HepG2 (cell line): ENCODE results near the gene IL22RA1. TPM values are rescaled to one million over a fixed set of nuclear protein-coding genes. Genes with fewer than 3 reads are reported as not detected.

Experiments used
- CREB1 ChIP-seq, 2 experiments: fragments of 450-650 bp in 1 of 2; IDR thresholded peaks; 2 replicates each; pipeline ENCODE4 v1.6.1; 2016 to 2017; ENCODE audit warnings: control low read depth in 1 of 2, mild to moderate bottlenecking in 1 of 2, missing compliant biosample characterization in 1 of 2, missing genetic modification characterization in 1 of 2
- EHMT2 ChIP-seq: fragments of 200-600 bp; sonication (generic); IDR thresholded peaks from 2 replicates; pipeline ENCODE4 v1.7.0; 2017; ENCODE audit warnings: antibody characterized with exemption, low read depth, low read length, borderline replicate concordance
- GPN1 ChIP-seq: sonication (generic); formaldehyde crosslinking; IDR thresholded peaks from 2 replicates; pipeline ENCODE4 v1.5.1; 2020; ENCODE audit warnings: missing genetic modification reagents, borderline replicate concordance
- JARID2 ChIP-seq: sonication (generic); formaldehyde crosslinking; IDR thresholded peaks from 2 replicates; pipeline ENCODE4 v1.8.1; 2023; ENCODE audit warnings: missing genetic modification reagents, inconsistent platforms; ENCODE audit not compliant: insufficient replicate concordance
- KDM2A ChIP-seq: sonication (generic); formaldehyde crosslinking; IDR thresholded peaks from 2 replicates; pipeline ENCODE4 v1.4.0; 2020; ENCODE audit warnings: low read depth, missing genetic modification reagents, borderline replicate concordance
- MIER2 ChIP-seq: IDR thresholded peaks from 2 replicates; pipeline ENCODE4 v1.6.1; 2016; ENCODE audit warnings: missing biosample characterization, missing genetic modification reagents
- NRL ChIP-seq: sonication (generic); formaldehyde crosslinking; IDR thresholded peaks from 2 replicates; pipeline ENCODE4 v1.5.0; 2020; ENCODE audit warnings: missing genetic modification reagents, mild to moderate bottlenecking, moderate library complexity, borderline replicate concordance
- PRPF4 ChIP-seq: fragments of 200-400 bp; formaldehyde crosslinking; IDR thresholded peaks from 2 replicates; pipeline ENCODE4 v1.6.1; 2016; ENCODE audit warnings: low read length, low read depth; ENCODE audit not compliant: poor library complexity, severe bottlenecking
- RFXAP ChIP-seq: sonication (generic); formaldehyde crosslinking; IDR thresholded peaks from 2 replicates; pipeline ENCODE4 v1.4.0; 2020; ENCODE audit warnings: missing genetic modification reagents, borderline replicate concordance
- ZFP36L2 ChIP-seq: sonication (generic); formaldehyde crosslinking; IDR thresholded peaks from 2 replicates; pipeline ENCODE4 v1.4.0; 2020; ENCODE audit warnings: missing genetic modification reagents
- ZFP41 ChIP-seq: sonication (generic); formaldehyde crosslinking; IDR thresholded peaks from 2 replicates; pipeline ENCODE4 v1.4.0; 2020; ENCODE audit warnings: mild to moderate bottlenecking, missing genetic modification reagents, borderline replicate concordance
- ZNF143 ChIP-seq: sonication (generic); formaldehyde crosslinking; IDR thresholded peaks from 2 replicates; pipeline ENCODE4 v1.4.0; 2020; ENCODE audit warnings: missing genetic modification reagents
- ZNF180 ChIP-seq: sonication (generic); formaldehyde crosslinking; IDR thresholded peaks from 2 replicates; pipeline ENCODE4 v1.4.0; 2020; ENCODE audit warnings: low read depth, missing genetic modification reagents, borderline replicate concordance
- ZNF496 ChIP-seq: sonication (generic); formaldehyde crosslinking; IDR thresholded peaks from 2 replicates; pipeline ENCODE4 v1.8.1; 2023; ENCODE audit warnings: mild to moderate bottlenecking, moderate library complexity, missing genetic modification reagents; ENCODE audit not compliant: insufficient replicate concordance
- ZNF607 ChIP-seq: sonication (generic); formaldehyde crosslinking; IDR thresholded peaks from 2 replicates; pipeline ENCODE4 v1.5.1; 2020; ENCODE audit warnings: missing genetic modification reagents, mild to moderate bottlenecking, borderline replicate concordance
- ZNF691 ChIP-seq: sonication (generic); formaldehyde crosslinking; IDR thresholded peaks from 2 replicates; pipeline ENCODE4 v1.4.0; 2020; ENCODE audit warnings: missing genetic modification reagents, low read depth, mild to moderate bottlenecking, borderline replicate concordance
- polyA plus RNA-seq, 8 experiments: library from polyadenylated mRNA; depleted of rRNA in 3 of 8; stranded (reverse) in 7 of 8; unstranded in 1 of 8; fragments of >200 nt; fragmentation: Illumina TruSeq in 4 of 8; extraction: Trizol in 4 of 8; gene quantifications; 2 replicates each; pipeline versions ENCODE4 v1.2.1 to v1.2.3, GENCODE V29; 2011 to 2016; ENCODE audit warnings: low read depth in 4 of 8, missing spikeins in 1 of 8, mixed read lengths in 1 of 8; ENCODE audit not compliant: insufficient read depth in 1 of 8
- total RNA-seq, 5 experiments: library from RNA; depleted of rRNA; stranded (reverse); fragments of >200 nt; fragmentation: Illumina TruSeq; extraction: Trizol; gene quantifications; 2 replicates each; pipeline ENCODE4 v1.2.3, GENCODE V29; 2016; ENCODE audit warnings: low read depth in 1 of 5
- TF ChIP-seq, protein P1 (sequence below): sonication (generic); formaldehyde crosslinking; IDR thresholded peaks from 2 replicates; pipeline ENCODE4 v1.4.0; 2020; ENCODE audit warnings: low read depth, missing genetic modification reagents
- TF ChIP-seq, protein P2 (sequence below): sonication (generic); formaldehyde crosslinking; IDR thresholded peaks from 2 replicates; pipeline ENCODE4 v1.5.1; 2020; ENCODE audit warnings: missing genetic modification reagents, mild to moderate bottlenecking, borderline replicate concordance
- TF ChIP-seq, protein P3 (sequence below): IDR thresholded peaks from 2 replicates; pipeline ENCODE4 v1.6.1; 2016; ENCODE audit warnings: low read depth, control low read depth

Gene IL22RA1
- total and polyA plus RNA-seq, 2 of the 13 experiments (the other 11 are each of a cell fraction or from before 2014, with no cell fraction given), result 4.4 to 10.2 TPM

DNA sequence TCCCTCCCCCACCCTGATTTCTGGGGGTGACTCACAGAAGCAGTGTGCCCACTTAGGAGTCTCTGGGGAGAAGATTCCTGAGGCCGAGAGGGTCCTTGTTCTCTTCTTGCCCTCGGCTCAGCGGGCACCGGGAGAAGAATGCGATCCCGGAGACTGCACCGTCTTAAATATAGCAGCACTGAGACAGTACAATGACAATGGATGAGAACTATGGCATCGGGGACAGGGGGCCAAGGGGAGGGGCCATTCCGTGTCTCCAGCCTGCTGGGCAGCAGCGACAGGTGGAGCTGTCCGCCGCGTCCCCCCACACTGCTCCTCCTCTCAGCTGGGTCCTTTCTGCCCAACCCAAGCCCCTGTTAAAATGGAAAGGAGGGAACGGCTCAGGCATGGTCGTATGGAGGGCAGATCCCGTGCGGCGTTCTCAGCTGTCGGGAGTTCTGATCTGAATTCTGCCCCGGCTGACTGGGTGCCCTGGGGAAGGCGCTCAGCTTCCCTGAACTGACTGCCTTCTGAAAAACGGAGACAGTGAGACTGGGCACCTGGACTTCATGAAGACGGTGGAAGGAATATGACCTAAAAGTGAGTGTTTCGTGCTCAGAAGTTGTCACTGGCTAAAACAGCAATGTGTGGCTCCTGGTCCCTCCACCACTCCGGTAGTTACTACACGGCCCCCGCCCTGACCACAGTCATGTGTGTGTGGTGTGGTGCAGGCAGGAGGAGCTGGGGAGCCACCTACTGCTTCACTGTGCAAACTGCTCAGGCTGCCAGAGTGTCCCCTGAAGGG lies 30.8 kb downstream of the IL22RA1 start, which contains the start of gene MYOM3 (continued):
- TF ChIP-seq KDM2A (CRISPR knock-in tag) (peak; percentile 42; the same call in 1 of the 2 replicates), ZNF691 (peak; percentile 59; the same call in 1 of the 2 replicates), ZNF607 (0 out of 2 replicates have a peak, but pooled peaks have one; percentile 37), ZNF496 (CRISPR knock-in tag) (no peak), ZNF143 (no peak), EHMT2 (no peak), ZFP41 (CRISPR knock-in tag) (no peak), NRL (CRISPR knock-in tag) (no peak), GPN1 (CRISPR knock-in tag) (no peak), RFXAP (CRISPR knock-in tag) (no peak), CREB1 (IDR thresholded peaks at IDR 0.05) (no peak), CREB1 (CRISPR knock-in tag; IDR thresholded peaks at IDR 0.05) (no peak), PRPF4 (no peak), ZFP36L2 (CRISPR knock-in tag) (no peak), MIER2 (CRISPR knock-in tag) (0 out of 2 replicates have a peak, but pooled peaks have one; percentile 11), ZNF180 (CRISPR knock-in tag) (no peak), JARID2 (CRISPR knock-in tag) (no peak)
- TF ChIP-seq, protein P1, sequence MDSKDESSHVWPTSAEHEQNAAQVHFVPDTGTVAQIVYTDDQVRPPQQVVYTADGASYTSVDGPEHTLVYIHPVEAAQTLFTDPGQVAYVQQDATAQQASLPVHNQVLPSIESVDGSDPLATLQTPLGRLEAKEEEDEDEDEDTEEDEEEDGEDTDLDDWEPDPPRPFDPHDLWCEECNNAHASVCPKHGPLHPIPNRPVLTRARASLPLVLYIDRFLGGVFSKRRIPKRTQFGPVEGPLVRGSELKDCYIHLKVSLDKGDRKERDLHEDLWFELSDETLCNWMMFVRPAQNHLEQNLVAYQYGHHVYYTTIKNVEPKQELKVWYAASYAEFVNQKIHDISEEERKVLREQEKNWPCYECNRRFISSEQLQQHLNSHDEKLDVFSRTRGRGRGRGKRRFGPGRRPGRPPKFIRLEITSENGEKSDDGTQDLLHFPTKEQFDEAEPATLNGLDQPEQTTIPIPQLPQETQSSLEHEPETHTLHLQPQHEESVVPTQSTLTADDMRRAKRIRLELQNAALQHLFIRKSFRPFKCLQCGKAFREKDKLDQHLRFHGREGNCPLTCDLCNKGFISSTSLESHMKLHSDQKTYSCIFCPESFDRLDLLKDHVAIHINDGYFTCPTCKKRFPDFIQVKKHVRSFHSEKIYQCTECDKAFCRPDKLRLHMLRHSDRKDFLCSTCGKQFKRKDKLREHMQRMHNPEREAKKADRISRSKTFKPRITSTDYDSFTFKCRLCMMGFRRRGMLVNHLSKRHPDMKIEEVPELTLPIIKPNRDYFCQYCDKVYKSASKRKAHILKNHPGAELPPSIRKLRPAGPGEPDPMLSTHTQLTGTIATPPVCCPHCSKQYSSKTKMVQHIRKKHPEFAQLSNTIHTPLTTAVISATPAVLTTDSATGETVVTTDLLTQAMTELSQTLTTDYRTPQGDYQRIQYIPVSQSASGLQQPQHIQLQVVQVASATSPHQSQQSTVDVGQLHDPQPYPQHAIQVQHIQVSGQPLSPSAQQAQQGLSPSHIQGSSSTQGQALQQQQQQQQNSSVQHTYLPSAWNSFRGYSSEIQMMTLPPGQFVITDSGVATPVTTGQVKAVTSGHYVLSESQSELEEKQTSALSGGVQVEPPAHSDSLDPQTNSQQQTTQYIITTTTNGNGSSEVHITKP (CRISPR knock-in tag), result no peak
- TF ChIP-seq, protein P2, sequence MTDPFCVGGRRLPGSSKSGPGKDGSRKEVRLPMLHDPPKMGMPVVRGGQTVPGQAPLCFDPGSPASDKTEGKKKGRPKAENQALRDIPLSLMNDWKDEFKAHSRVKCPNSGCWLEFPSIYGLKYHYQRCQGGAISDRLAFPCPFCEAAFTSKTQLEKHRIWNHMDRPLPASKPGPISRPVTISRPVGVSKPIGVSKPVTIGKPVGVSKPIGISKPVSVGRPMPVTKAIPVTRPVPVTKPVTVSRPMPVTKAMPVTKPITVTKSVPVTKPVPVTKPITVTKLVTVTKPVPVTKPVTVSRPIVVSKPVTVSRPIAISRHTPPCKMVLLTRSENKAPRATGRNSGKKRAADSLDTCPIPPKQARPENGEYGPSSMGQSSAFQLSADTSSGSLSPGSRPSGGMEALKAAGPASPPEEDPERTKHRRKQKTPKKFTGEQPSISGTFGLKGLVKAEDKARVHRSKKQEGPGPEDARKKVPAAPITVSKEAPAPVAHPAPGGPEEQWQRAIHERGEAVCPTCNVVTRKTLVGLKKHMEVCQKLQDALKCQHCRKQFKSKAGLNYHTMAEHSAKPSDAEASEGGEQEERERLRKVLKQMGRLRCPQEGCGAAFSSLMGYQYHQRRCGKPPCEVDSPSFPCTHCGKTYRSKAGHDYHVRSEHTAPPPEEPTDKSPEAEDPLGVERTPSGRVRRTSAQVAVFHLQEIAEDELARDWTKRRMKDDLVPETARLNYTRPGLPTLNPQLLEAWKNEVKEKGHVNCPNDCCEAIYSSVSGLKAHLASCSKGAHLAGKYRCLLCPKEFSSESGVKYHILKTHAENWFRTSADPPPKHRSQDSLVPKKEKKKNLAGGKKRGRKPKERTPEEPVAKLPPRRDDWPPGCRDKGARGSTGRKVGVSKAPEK (CRISPR knock-in tag), result peak; percentile 60; the same call in 1 of the 2 replicates
- TF ChIP-seq, protein P3, sequence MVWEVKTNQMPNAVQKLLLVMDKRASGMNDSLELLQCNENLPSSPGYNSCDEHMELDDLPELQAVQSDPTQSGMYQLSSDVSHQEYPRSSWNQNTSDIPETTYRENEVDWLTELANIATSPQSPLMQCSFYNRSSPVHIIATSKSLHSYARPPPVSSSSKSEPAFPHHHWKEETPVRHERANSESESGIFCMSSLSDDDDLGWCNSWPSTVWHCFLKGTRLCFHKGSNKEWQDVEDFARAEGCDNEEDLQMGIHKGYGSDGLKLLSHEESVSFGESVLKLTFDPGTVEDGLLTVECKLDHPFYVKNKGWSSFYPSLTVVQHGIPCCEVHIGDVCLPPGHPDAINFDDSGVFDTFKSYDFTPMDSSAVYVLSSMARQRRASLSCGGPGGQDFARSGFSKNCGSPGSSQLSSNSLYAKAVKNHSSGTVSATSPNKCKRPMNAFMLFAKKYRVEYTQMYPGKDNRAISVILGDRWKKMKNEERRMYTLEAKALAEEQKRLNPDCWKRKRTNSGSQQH (CRISPR knock-in tag), result 0 out of 2 replicates have a peak, but pooled peaks have one; percentile 20
